NCI-H524 treated with DMSO at 0.1 percent for 48 hours (cell line): ENCODE measurements around the gene IL4R.
"Not testable (repeated sequence)": the region's sequence is repeated elsewhere in the genome, so short reads cannot be mapped to it uniquely, and the experiment has no call there.

ENCODE experiments used
- DNase-seq: peaks from one replicate; lab custom pipeline; 2025; lab: John Stamatoyannopoulos, UW

Gene IL4R

DNA sequence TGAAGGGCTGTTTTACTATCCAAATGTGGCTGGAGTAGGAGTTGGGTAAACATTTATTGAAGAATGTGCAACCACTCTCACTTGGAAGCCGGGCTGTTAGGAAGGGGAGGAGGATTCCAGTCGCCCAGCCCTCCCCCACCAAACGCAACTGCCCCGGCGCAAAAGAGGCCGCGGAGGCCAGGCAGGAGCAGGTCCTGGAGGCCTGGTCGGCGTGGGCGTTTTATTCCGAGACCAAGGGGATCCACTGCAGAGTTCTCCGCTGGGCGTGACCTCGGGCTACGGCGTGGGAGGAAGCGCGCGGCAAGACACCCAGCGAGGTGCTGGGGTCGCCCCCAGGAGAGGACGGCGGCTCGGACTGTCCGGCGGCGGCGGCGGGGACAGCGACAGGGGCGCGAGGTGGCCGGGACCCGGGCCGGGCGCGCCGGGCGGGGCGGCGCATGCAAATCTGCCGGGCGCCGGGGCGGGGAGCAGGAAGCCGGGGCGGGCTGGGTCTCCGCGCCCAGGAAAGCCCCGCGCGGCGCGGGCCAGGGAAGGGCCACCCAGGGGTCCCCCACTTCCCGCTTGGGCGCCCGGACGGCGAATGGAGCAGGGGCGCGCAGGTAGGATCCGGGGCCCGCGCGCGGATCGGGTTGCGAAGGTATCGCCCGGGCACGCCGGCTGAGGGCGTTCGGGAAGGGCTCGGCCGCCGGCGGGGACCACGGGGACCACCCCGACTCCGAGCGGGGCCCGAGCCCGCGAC lies at the start of gene IL4R:
Gene IL4R (plus strand): TSS at position 553 of the 739 bp plus-strand sequence. CDS start 26,230 bp downstream, outside the sequence.
- no peak for DNase-seq

DNA sequence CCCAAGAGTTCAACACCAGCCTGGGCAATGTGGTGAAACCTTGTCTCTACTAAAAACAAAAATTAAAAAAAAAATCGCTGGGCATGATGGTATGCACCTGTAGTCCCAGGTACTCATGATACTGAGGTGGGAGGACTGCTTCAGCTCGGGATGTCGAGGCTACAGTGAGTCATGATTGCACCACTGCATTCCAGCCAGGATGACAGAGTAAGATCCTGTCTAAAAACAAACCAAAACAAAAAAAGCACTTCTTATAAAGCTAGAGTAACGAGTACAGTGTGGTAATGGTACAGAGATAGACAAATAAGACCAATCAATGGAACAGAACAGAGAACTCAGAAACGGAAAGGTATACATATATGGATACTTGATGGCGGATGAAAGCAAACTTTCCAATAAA lies 49.6 kb upstream of the IL4R start:
- DNase-seq: no peak

DNA sequence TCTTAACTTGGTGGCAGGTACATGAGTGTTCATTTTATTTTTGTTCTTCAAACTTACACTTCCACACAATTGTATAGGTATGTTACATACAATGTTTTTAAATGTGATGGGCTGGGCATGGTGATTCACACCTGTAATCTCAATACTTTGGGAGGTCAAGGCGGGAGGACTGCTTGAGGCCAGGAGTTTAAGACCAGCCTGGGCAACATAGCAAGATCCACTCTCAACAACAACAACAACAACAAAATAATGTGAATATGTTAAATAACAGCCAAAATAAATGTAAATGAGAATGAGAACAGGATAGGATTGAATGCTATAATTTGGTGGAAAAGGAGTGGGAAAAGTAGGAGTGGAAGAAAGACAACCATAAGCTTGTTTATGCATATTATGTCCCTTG lies 47.8 kb upstream of the IL4R start:
- DNase-seq: no peak

DNA sequence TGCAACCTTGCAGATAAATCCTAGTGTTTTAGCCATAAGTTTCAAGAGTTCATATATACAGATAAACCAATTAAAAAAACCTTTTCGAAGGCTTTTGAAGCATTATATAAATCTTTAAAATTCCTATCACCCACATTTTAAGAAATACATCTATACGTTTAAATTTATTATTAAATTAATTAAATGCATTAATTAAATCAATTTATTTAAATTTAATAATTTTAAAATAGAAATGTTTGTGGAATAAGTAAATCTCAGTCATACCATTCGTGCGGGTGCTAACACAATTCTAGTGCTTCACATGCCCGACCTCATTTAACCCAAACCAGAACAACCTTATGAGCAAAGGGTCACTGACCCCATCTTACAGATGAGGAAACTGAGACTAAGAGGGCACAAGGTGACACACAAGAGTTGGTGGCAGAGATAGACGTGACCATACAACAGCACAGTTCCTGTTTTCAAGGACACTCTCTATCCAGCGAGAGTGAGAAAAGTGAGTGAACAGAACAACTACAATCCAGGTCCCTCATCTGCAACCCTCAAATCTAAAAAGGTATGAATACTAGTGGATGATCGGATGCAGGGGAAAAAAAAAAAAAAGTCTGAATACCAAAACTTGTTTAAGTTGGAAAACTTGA lies 46.6 kb upstream of the IL4R start:
- DNase-seq: no peak

DNA sequence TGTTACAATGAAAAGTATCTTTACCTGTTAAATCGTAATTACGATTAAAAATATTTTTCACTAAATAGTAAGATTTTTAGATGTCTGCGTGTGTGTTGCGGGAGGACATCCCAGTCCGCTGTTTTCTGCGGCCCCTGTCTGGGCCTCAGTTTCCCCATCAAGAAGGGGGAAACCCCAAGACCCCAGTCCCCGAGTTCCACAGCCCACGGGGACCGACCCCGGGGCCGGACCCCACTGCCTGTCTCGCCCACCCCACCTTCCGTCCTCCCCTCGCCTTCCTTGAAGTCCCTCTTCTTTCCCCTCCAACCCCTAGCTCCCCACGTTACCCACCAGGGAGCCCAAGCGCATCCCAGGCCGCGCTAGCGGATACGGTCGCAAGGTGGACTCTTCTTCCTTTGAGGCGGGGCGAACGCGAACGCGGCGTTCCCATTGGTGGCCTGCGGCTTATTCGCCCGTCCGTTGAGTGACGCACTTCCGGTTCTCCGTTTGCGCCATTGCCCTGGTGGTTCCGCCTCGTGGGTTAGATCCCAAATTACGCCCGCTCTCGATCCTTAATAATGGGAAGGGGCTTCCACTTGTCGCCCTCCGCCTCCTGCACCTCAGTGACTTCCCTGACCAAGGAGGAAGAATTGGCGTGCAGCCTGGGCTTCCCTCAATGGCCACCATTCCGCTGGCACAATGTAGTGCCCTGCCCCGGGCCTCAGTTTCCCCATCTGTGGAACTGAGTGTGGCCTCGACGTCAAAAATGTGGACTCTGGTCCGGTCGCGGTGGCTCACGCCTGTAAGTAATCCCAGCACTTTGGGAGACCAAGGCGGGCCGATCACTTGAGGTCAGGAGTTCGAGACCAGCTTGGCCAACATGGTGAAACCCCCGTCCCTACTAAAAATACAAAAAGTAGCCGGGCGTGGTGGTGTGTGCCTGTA lies 45.1 kb upstream of the IL4R start, which contains the start of gene NSMCE1:
Gene NSMCE1 (minus strand): TSS at position 397 of the 924 bp plus-strand sequence. CDS start 11,202 bp downstream, outside the sequence.
- DNase-seq: peak; percentile 70

DNA sequence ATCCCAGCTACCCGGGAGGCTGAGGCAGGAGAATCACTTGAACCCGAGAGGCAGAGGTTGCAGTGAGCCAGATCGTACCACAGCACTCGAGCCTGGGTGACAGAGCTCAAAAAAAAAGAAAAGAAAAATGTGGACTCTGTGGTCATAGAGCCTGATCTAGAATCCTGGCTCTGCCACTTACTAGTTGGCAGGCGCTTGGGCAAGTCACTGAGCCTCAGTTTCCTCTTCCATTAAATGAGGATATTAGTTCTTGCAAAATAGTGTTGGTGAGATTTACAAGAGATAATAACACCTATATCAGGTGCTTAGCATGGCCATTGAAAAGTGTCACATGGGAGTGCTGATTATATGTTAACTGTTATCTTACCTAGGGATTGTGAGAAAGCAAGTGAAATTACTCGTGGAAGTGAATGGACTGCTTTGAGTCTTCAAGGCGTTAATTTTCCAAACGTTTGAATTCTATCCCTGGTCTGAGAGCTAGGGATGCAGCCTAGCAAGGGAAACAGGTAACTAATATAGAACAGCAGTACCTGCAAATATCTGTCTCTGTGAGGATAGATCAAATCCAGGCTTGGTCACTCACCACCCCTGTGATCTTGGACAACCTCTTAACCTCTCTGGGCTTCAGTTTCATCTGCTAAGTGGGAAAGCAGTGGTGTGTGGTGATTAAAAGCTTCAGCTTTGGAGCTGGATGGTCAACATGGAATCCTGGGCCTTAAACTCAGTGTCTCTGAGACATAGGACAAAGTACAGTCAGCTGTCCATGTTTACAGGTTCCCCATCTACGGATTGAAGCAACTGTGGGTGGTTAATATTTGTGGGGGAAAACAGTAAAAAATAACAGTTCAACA lies 44.2 kb upstream of the IL4R start:
- DNase-seq: no peak

DNA sequence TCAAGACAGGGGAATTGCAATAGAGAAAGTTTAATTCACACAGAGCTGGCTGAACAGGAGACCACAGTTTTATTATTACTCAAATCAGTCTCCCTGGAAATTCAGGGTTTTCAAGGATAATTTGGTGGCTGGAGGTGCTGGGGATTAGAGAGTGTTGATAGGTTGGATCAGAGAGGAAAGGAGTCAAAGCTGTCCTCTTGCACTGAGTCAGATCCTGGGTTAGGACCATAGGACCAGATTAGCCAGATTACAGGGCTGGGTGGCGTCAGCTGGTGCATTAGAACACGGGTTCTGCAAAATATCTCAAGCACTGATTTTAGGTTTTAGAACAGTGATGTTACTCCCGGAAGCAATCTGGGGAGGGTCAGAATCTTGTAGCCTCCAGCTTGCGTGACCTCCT lies 43.4 kb upstream of the IL4R start:
- no peak for DNase-seq

- no peak for DNase-seq
These were observed 41.7 kb upstream of the IL4R start for GRCh38 chr16:27272076-27272475.

DNA sequence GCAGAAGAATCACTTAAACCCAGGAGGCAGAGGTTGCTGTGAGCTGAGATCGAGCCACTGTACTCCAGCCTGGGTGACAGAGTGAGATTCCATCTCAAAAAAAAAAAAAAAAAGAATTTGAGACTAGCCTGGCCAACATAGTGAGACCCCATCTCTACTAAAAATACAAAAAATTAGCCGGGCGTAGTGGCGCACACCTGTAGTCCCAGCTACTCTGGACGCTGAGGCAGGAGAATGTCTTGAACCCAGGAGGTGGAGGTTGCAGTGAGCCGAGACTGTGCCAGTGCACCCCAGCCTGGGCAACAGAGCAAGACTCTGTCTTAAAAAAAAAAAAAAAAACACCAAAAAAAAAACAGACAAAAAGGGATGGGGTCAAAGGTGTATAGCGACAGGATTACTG lies 41.1 kb upstream of the IL4R start:
- not testable (repeated sequence) for DNase-seq

DNA sequence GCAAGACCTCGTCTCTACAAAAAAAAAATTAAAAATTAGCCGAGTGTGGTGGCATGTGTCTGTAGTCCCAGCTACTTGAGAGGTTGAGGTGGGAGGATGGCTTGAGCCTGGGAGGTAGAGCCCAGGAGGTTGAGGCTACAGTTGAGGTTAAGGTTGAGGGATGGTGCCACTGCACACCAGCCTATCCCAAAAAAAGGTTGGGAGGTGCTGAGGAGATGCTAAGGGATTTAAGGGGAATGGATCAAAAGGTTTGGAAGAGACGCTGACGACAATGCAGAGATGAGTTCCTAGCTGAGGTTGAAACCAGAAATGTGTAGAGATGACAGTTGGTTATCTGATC lies 40.5 kb upstream of the IL4R start:
- no peak for DNase-seq

GRCh38 chr16:27273670-27274423 lies 39.9 kb upstream of the IL4R start:
- no peak for DNase-seq

DNA sequence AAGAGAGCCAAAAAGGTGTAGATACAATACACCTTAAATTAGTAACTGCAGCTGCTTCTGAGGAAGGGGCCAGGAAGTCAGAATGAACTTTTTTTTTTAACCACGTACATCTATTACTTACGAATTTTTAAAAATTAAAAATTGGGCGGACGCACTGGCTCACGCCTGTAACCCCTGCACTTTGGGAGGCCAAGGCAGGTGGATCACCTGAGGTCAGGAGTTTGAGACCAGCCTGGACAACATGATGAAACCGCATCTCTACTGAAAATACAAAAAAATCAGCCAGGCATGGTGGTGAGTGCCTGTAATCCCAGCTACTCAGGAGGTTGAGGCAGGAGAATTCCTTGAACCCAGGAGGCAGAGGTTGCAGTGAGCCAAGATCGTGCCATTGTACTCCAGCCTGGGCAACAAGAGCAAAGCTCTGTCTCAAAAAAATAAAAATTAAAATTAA lies 39.3 kb upstream of the IL4R start:
- DNase-seq: not testable (repeated sequence)

DNA sequence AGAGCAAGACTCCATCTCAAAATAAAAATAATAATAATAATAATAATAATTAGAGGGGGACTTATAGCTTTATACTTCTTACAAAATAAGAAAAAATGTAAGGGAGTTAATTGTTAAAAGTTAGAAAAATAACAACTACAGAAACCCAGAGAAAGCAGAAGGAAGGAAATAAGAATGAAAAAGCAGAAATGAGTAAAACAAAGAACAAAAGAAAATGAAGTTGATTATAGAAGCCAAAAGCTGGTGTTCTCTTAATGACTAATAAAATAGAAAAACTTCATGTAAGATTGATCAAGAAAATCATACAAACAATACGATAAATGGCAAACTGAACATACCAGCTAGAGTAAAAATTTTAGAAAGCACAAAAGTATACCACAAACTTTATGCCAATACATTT lies 38.4 kb upstream of the IL4R start:
- DNase-seq: no peak

DNA sequence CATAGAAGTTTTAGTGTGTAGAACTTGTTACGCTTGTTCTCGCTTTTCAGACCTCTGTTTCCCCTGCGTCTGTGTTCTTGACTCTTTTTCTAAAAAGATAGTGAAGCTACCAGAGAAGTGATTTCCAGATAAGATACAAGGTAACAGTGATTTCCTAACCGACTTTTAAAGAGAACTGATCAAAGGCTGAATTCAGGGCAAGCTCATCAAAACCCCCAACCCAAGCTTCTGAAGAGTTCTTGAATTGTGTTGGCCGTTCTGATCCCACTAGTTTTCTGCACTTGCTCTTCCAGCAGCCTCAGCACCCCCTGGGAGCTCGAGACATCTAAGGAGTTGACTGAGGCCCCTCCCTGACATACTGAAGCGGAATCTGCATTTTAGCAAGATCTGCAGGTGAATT lies 32.5 kb upstream of the IL4R start:
- no peak for DNase-seq

DNA sequence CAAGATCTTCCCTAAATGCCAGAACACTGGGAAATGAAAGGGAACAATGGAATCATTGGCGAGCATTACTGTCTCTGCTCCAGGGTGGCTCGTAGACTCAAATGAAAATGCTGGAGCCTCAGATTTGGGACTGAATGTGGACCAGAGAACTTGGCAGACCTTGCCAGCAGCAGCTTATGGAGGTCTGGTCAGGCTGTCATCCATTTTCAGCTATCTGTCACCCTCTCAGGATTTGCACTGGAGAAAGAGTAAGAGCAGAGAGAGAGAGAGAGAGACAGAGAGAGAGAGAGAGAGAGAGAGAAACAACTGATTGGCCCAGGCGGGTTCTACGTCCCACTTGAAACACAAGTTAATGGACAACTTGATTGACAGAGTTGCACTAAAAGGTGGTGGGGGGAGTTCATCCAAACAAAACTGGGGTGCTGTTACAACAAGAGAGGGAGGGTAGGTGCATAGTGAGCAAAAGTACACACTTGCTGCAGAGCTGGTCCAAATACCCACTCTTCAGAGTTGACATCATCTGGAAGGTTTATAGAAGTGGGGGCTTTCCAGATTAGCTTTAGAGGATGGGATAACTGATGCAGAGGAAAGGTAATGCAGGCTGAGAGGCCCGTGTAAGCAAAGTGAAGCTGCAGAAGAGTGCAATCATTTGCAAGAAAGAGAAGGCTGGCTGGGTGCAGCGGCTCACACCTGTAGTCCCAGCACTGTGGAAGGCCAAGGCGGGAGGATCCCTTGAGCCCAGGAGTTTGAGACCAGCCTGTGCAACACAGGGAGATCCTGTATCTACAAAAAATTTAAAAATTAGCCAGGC lies 28.7 kb upstream of the IL4R start:
- no peak for DNase-seq

DNA sequence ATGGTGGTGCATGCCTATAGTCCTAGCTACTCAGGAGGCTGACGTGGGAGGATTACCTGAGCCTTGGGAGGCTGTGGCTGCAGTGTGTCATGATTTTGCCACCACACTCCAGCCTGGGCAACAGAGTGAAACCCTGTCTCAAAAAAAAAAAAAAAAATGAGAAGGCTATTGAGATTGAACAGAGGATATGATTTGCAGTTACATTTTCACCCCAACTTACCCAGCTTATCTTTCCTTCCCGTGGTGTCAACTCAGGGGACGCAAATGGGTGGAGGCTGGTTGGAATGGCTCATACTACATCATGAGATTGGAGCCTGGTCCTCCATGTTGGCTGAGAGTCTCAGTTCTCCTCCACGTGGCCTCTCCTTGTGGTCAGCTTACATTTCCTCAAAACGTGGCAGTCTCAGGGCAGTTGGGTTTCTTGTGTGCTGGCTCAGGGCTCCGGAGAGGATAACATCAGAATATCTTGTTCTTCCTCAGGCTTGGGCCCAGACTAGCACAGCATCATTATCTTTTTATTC lies 28.0 kb upstream of the IL4R start:
- no peak for DNase-seq

- DNase-seq: no peak
These were observed 27.3 kb upstream of the IL4R start for GRCh38 chr16:27286451-27286850.

DNA sequence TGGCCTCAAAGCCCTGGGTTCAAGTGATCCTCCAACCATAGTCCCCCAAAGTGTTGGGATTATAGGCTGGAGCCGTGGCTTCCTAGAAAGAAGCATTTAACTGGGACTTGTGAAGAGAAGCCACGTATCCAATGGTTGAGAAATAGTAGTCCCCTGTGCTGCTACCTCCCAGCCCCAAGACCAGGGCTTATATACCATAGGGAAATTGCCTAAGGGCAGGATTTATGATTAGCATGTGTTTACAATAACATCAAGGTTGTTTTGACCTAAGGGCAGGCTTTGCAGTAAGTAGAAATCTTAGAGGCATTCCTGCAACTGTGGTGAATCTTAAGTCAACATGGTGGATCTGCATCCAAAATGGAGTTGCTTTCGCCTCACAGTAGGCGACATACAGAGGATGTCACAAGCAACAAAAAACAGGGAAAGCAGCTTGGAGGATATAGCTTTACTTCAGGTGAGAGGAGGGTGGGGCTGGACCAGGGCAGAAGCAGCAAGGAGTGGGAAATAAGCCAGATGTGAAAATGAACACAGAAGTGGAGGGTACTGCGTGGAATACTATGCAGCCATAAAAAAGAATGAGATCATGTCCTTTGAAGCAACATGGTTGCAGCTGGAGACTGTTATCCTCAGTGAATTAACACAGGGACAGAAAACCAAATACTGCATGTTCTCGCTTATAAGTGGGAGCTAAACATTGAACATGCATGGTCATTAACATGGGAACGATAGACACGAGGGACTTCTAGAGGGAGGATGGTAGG lies 26.5 kb upstream of the IL4R start:
- DNase-seq: no peak

DNA sequence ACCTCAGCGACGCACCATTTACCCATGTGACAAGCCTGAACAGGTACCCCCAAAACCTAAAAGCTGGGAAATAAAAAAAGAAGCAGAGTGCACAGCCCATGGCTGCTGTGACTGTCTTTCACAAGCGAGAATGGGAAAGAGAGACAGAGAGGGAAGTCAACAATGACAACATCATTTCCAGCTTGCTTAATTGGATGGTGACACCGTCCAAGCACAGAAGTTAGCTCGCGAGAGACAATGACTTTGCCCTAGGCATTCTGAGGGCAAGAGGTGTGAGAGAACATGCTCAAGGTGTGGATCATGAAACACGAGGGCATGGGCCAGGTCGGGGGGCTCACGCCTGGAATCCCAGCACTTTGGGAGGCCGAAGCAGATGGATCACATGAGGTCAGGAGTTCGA lies 25.9 kb upstream of the IL4R start:
- no peak for DNase-seq
